Ramos (cell line): ENCODE data around the gene SNX32.

Experiments used
- in situ Hi-C: fragments of 300-500 bp; cut with MboI; formaldehyde crosslinking; loops from one replicate; pipeline ENCODE4 v1.14.3; 2022; ENCODE audit warnings: low sequenced_read_pairs; ENCODE audit not compliant: unreplicated experiment

The SNX32 gene

DNA sequence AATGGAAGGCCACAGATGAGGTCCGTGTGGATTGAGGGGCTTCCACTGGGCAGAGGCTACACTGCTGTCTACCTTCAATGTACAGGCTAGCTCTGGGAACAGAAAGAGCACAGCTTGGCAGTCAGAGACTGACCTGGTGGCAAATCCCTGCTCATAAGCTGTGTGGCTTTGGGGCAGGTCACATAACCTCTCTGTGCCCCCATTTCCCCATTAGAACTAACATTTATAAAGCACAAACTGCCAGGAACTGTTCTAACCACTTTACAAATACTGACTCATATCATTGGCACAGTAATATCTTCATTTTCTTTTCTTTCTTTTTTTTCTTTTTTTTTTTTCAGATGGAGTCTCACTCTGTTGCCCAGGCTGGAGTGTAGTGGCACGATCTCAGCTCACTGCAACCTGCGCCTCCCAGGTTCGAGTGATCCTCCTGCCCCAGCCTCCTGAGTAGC lies 63.3 kb downstream of the SNX32 start:
- in situ Hi-C loops, result no loop called here

DNA sequence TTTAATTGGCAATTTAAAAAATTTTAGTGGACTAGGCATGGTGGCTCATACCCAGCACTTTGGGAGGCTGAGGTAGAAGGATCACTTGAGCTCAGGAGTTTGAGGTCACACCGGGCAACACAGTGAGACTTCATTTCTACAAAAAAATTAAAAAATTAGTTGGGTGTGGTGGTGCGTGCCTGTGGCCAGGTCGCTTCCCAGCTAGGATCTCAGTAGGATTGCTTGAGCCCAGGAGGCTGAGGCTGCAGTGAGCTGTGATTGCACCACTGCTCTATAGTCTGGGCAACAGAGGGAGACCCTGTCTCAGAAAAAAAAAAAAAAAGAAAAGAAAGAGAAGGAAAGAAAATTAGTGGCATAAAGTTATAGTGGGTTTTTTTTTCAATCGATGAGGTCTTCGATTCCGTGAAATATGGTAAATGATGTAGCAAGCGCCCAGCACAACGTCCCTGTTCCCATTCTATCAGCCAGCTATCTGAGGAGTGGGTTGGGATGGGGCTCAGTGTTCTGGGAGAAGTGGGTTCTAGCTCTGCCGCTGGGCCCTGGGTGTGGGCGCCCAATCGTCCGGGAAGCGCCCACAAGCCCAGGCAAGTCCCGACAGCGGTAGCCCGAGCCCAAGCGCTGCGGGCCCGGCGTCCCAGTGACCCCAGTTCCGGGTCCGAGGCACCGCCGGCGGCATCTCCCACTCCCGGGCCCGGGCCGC lies 65.0 kb downstream of the SNX32 start:
- in situ Hi-C loops, result no loop called here

DNA sequence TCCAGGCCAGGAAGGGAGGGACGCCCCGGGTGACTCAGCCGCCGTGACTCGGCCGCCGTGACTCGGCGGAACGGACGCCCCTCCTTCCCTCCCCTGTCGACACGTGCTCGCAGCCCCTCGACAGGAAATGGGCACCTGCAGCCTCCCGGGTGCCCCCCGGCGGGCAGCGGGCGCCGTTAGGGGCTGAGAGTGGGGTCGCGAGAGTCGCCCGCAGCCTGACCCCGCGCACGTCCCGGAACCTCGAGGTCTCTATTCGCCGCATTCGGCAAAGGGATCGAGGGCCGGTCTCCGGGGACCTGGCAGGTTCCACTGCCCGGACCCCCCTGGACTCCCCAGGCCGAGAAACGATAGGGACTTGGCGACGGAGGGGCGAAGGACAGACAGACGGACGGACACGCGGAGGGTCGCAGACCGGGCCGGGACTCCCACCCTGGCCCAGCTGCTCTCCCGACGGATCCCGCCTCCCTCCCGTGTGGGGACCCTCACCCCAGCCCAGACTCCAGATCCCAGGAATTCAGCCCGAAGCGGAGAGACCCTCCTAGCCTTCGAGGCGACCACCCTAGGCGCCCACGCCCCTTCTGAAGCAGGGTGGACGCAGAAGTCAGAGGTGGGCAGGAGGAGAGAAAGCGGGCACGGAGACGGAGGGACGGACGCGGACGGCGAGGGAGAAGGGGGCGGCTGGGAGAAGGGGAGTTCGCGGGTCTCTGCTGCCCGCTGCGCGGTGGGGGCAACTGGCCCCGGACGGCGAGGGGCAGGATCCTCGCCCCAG lies 65.8 kb downstream of the SNX32 start:
- in situ Hi-C loops, result no loop called here

DNA sequence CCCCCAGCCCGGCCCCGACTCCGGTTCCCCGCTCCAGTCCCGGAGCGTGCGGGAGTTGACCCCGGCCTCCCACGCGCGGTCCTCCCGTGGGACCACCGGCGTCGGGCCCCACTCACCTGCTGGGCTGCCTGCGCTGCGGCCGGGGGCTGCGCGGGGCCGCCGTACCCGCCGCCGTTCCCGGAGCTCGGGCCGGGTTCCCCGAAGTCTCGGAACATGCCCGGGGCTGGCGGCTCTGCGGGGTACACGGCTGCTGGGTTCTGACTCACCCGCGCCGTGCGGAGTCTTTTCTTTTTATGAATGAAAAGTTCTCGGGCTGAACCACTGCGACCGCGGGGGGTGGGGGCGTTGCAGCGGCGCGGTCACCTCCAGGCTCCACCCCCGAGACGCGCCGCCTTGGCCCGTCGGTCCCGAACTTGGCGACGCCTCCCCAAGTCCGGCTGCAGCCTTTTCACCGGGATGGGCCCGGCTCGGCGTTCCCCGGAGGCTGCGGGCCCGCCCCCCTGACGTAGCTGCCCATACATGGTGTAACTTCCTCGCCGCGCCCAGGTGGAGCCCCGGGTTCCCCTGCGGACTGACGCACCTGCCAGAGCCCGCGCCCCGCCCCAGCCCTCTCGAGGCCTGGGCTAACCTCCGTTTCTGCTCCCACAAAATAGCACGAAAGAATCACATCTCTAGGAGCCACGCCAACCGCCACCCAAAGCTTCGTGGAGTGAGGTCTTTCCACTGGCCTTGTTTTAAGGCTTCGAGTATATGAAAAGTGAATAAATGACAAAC lies 66.5 kb downstream of the SNX32 start, which contains the start of gene FOSL1:
FOSL1 (minus strand) TSS at position 264 of the 774 bp plus-strand sequence; CDS start at position 215, 49 bp downstream.
- in situ Hi-C loops, result no loop called here

DNA sequence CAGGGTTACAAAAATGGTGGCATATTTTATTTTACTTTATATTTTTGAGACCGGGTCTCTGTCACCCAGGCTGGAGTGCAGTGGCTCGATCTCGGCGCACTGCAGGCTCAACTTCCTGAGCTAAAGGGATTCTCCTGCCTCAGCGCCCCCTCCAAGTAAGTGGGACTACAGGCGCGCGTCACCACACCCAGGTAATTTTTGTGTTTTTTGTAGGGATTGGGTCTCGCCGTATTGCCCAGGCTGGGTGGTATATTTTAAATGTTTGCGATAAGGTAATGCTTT lies 67.1 kb downstream of the SNX32 start:
- in situ Hi-C loops, result no loop called here

DNA sequence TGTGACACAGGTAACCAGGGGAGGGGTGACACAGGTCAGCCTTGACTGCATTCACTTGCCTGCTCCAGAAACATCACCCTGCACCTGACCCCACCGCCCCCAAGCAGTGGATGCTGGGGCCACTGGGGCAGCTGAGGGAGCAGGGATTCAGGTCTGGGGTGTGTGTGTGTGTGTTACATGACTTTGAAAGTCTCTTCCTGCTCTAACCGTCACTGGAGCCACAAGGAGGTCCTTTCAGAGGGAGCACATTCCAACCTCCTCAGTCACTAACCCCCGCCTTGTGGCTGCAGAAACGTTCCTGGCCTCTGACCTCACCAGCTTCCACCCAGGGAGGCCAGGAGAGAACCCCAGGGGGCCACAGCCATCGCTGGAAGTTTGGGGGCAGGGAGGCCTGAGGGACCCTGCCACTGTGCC lies 69.3 kb downstream of the SNX32 start:
- in situ Hi-C loops, result no loop called here
